Fibroblast of lung (primary cell): ENCODE results near the gene PHF21A. TPM values are rescaled to one million over a fixed set of nuclear protein-coding genes. Genes with fewer than 3 reads are reported as not detected.

Experiments used
- DNase-seq, 2 donors: peaks; one replicate each; pipeline versions ENCODE4 v3.0.0 to v3.0.0-alpha.2; 2010; ENCODE audit warnings: low read depth in 2 of 2
- H2AFZ ChIP-seq: 2 replicates; pipeline ENCODE4 v1.5.1; 2012; ENCODE audit warnings: low read length, control low read depth, inconsistent platforms
- H3K27ac ChIP-seq: 2 replicates; pipeline ENCODE4 v1.5.1; 2011; ENCODE audit warnings: low read length, control low read depth; ENCODE audit not compliant: insufficient read depth
- H3K27me3 ChIP-seq: 2 replicates; pipeline ENCODE4 v1.5.1; 2011; ENCODE audit warnings: mild to moderate bottlenecking, low read length; ENCODE audit not compliant: control insufficient read depth, insufficient read depth
- H3K36me3 ChIP-seq: 2 replicates; pipeline ENCODE4 v1.5.1; 2011; ENCODE audit warnings: low read length; ENCODE audit not compliant: control insufficient read depth, insufficient read depth
- H3K4me1 ChIP-seq: 2 replicates; pipeline ENCODE4 v1.5.1; 2011; ENCODE audit warnings: low read length; ENCODE audit not compliant: control insufficient read depth, insufficient read depth; ENCODE audit errors: extremely low read depth
- H3K4me2 ChIP-seq: 2 replicates; pipeline ENCODE4 v1.5.1; 2011; ENCODE audit warnings: low read length, control low read depth; ENCODE audit not compliant: insufficient read depth; ENCODE audit errors: extremely low read depth
- H3K4me3 ChIP-seq, 4 experiments: fragments of 200-600 bp in 1 of 4; sonication (generic) in 1 of 4; replicated peaks in 1 of 4; 2 replicates each; pipeline ENCODE4 v1.5.1; 2011 to 2016; ENCODE audit warnings: low read length in 4 of 4, low read depth in 3 of 4, mild to moderate bottlenecking in 3 of 4, control low read depth in 2 of 4, inconsistent platforms in 1 of 4, mixed read lengths in 1 of 4; ENCODE audit not compliant: insufficient read depth in 1 of 4; ENCODE audit errors: control extremely low read depth in 1 of 4
- H3K79me2 ChIP-seq: 2 replicates; pipeline ENCODE4 v1.5.1; 2012; ENCODE audit warnings: mild to moderate bottlenecking, low read length, inconsistent platforms; ENCODE audit not compliant: control insufficient read depth, insufficient read depth
- H3K9ac ChIP-seq: 2 replicates; pipeline ENCODE4 v1.5.1; 2011; ENCODE audit warnings: mild to moderate bottlenecking, low read length, control low read depth; ENCODE audit not compliant: insufficient read depth
- H3K9me3 ChIP-seq: 2 replicates; pipeline ENCODE4 v1.5.1; 2012; ENCODE audit warnings: low read depth, low read length; ENCODE audit not compliant: control insufficient read depth, insufficient read depth
- H4K20me1 ChIP-seq: 2 replicates; pipeline ENCODE4 v1.5.1; 2011; ENCODE audit warnings: low read length; ENCODE audit not compliant: control insufficient read depth, insufficient read depth; ENCODE audit errors: extremely low read depth
- EZH2 ChIP-seq: IDR thresholded peaks from 2 replicates; pipeline ENCODE4 v1.5.1; 2012; ENCODE audit warnings: low read length, control low read depth, mild to moderate bottlenecking; ENCODE audit errors: missing control alignments
- polyA plus RNA-seq, 2 donors: library from polyadenylated mRNA; depleted of rRNA in 1 of 2; stranded (reverse) in 1 of 2; unstranded in 1 of 2; fragments of >200 nt; gene quantifications; 2 replicates each; pipeline ENCODE4 v1.2.1, GENCODE V29; 2011 to 2012; ENCODE audit warnings: missing spikeins in 1 of 2
- total RNA-seq: library from RNA; depleted of rRNA; stranded (reverse); fragments of >200 nt; gene quantifications from 2 replicates; pipeline ENCODE4 v1.2.1, GENCODE V29; 2014
- TF ChIP-seq, protein P1 (sequence below), 2 donors: IDR thresholded peaks in 1 of 2; conservative IDR thresholded peaks in 1 of 2; 1 replicate in 1 of 2; 2 replicates in 1 of 2; pipeline ENCODE4 v1.5.1; 2011 to 2012; ENCODE audit warnings: low read length in 2 of 2, control low read depth in 1 of 2, inconsistent platforms in 1 of 2, low read depth in 1 of 2, mild to moderate bottlenecking in 1 of 2

PHF21A gene
- total and polyA plus RNA-seq, 2 donors (not counting 1 experiment from before 2014, with no cell fraction given): 18.5 to 21.0 TPM

DNA sequence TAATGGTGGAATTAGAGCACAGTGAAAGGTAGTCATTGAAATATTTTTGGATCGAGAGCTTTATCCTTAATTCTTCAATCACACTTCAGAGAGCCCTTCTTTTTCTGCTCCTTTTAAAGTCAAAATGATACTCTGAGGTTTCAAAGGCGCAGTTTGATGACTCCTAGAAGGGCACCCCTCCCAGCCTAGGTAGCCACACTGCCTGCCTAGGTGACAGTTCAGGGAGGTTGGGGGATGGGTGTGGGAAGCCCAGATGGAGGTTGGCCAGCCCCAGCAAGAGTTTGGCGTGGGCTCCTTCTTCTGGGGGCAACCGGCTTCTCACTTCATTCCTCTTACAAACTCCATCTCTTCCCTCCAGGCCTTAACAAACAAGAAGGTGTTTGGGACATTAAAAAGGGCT is 28.6 kb upstream of the PHF21A start:
- no peak overlapping the region for H3K27ac ChIP-seq
- H3K4me2 ChIP-seq: no peak overlapping the region
- no peaks in the 10 kb centered on the region for H4K20me1 ChIP-seq
- no peaks in the 10 kb centered on the region for H3K36me3 ChIP-seq
- H3K9me3 ChIP-seq: no peaks in the 10 kb centered on the region
- no peaks in the 10 kb centered on the region for H3K4me1 ChIP-seq
- TF ChIP-seq EZH2: no peak
- TF ChIP-seq, protein P1, sequence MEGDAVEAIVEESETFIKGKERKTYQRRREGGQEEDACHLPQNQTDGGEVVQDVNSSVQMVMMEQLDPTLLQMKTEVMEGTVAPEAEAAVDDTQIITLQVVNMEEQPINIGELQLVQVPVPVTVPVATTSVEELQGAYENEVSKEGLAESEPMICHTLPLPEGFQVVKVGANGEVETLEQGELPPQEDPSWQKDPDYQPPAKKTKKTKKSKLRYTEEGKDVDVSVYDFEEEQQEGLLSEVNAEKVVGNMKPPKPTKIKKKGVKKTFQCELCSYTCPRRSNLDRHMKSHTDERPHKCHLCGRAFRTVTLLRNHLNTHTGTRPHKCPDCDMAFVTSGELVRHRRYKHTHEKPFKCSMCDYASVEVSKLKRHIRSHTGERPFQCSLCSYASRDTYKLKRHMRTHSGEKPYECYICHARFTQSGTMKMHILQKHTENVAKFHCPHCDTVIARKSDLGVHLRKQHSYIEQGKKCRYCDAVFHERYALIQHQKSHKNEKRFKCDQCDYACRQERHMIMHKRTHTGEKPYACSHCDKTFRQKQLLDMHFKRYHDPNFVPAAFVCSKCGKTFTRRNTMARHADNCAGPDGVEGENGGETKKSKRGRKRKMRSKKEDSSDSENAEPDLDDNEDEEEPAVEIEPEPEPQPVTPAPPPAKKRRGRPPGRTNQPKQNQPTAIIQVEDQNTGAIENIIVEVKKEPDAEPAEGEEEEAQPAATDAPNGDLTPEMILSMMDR (conservative IDR thresholded peaks at IDR 0.05 in 1 of 2, IDR thresholded peaks at IDR 0.05 in 1 of 2; ENCODE audit: low read depth in 1 of 2, low read length in 2 of 2): no peak
- no peak overlapping the region for H3K9ac ChIP-seq
- H3K4me3 ChIP-seq: no peak overlapping the region
- no peaks in the 10 kb centered on the region for H3K79me2 ChIP-seq
- peaks cover 12% of the 10 kb centered on the region for H3K27me3 ChIP-seq
- DNase-seq: no peak
- H2AFZ ChIP-seq: no peak overlapping the region

GRCh38 chr11:46149342-46149741 is 28.1 kb upstream of the PHF21A start:
- Histone ChIP-seq H3K9me3 (no peaks in the 10 kb centered on the region), H3K4me1 (no peaks in the 10 kb centered on the region), H3K4me3 (no peak overlapping the region), H3K4me2 (no peak overlapping the region), H4K20me1 (no peaks in the 10 kb centered on the region), H3K27me3 (peaks cover 12% of the 10 kb centered on the region), H3K9ac (no peak overlapping the region), H2AFZ (no peak overlapping the region), H3K79me2 (no peaks in the 10 kb centered on the region), H3K36me3 (no peaks in the 10 kb centered on the region), H3K27ac (no peak overlapping the region)
- TF ChIP-seq, protein P1 (conservative IDR thresholded peaks at IDR 0.05 in 1 of 2, IDR thresholded peaks at IDR 0.05 in 1 of 2; ENCODE audit: low read depth in 1 of 2, low read length in 2 of 2): no peak
- TF ChIP-seq EZH2: no peak
- DNase-seq: no peak

- Histone ChIP-seq H3K4me2 (no peak overlapping the region), H3K4me1 (no peaks in the 10 kb centered on the region), H3K9me3 (no peaks in the 10 kb centered on the region), H3K27ac (no peak overlapping the region), H3K9ac (no peak overlapping the region), H3K4me3 (no peak overlapping the region), H3K79me2 (no peaks in the 10 kb centered on the region), H3K36me3 (no peaks in the 10 kb centered on the region), H3K27me3 (peaks cover 11% of the 10 kb centered on the region), H4K20me1 (no peaks in the 10 kb centered on the region), H2AFZ (no peak overlapping the region)
- DNase-seq: no peak
- no peak for TF ChIP-seq EZH2
- TF ChIP-seq, protein P1 (conservative IDR thresholded peaks at IDR 0.05 in 1 of 2, IDR thresholded peaks at IDR 0.05 in 1 of 2; ENCODE audit: low read depth in 1 of 2, low read length in 2 of 2): no peak
Measured at GRCh38 chr11:46144741-46145140, 23.5 kb upstream of the PHF21A start.
